Measurements from ENCODE around the gene PKLR.

The PKLR gene

DNA sequence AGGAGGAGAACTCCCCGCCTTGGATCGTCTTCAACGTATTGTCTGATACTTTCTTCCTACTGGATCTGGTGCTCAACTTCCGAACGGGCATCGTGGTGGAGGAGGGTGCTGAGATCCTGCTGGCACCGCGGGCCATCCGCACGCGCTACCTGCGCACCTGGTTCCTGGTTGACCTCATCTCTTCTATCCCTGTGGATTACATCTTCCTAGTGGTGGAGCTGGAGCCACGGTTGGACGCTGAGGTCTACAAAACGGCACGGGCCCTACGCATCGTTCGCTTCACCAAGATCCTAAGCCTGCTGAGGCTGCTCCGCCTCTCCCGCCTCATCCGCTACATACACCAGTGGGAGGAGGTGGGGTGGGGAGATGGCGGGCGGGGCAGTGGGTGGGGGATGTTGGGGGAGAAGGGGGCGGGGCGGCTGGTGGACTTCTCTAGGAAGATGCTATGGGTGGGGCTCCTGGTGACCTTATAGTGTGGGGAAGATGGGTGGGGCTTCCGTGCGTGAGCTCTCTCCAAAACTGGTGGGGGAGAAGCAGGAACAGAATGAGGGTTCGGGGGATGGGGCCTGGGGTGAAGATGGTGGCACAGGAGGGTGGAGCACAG is 18.6 kb downstream of the PKLR start:
- no peak for DNase-seq

DNA sequence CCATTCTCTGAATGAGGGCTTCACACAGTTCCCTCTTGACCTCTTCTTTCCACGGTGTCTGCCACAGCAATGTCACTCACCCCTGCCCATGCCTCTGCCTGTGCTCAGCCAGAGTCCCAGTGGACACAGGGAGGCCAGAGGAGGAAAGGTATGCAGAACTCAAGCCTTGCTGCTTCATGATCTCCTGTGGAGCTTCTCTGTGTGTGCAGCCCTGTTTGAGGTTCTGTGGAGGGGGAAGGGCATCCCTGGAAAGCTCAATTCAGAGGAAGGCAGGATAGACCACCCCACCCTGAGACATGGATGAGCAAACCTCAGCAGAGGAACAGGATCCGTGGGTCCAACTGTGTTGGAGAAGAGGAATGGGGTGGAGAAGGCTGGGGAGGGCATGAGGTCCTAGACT is 22.0 kb downstream of the PKLR start:
- DNase-seq = no peak

DNA sequence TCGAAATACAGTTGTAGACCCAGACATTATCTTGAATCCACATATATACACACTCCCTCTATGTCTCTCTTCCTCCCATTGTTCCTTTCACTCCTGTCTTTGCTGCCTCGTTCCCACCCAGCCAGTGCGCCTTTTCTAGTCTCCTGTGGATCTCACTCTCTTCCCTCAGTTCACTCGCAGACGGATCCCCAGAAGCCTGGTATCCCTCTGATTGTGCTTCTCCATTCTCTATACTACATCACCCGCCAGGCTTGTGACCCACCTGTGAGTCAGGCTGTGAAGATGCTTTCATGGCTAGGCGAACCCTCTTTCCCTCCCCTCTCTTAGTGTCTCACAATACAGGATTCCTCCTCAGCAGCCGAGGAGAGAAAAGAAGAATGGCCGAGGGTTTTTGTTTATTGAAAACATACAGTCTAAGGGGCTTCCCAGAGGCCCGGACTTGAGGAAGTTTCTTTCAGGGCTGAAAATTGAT is 22.5 kb downstream of the PKLR start:
- no peak for DNase-seq

DNA sequence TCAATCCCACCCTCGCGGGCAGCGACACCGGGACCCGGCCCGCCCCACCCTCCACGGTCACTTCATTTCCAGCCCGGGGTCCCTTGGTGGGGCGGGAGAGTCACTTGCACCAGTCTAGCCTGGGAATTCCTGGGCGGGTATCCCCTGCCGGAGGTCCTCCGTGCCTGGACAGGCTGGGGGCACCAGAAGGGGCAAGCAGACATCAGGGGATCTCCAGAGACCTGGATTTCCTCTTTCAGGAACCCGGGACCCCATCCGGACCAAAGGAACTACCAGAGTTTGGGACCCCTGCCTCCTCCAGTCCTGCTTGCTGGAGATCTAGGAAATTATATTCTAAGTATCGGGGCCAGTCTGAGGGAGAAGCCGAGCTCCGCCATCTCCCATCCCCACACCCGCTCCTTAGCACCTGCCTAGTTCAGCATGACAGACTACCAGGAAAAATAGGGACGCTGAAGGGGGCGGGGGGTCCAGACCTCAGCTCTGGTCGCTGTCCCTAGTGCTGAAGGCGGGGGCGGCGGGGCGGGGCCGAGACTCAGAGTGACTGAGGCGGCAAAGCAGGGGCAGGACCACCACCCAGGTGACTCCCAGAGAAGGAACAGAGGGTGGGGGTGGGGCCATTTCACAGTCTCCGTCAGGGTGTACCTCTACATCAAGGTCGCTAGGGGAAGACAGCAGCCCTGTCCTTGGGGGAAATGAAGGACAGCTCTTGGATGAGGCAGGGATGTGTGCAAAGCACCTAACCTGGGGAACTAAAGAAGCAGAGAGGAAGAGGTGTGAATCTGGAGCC is 23.1 kb downstream of the PKLR start:
- peak; percentile 70 for DNase-seq

DNA sequence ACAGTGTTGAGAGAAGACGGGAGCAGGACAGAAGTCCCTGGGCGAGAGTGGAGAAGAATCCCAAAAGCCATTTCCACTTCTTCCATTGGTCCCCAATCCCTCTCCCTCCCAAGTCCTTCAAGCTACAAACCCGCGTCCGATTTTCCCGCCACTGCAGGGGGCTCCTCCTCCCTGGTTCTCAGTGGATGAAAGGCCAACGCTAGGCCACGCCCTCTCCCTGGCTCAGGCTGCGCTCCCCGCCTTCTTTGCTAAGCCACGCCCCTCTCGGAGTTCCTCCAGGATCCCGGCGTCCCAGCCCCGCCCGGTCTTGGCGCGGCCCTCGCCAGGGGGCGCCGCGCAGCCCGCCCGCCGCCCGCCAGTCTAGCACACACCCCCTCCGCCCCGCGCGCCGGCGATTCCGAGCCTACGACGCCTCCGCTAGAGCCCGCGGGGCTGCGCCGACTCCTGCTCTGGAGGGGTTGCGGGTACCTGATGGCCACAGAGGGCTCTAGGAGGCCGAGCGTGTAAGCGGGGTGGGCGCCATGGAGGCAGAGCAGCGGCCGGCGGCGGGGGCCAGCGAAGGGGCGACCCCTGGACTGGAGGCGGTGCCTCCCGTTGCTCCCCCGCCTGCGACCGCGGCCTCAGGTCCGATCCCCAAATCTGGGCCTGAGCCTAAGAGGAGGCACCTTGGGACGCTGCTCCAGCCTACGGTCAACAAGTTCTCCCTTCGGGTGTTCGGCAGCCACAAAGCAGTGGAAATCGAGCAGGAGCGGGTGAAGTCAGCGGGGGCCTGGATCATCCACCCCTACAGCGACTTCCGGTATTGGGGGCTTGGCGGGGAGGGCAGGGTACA is 24.0 kb downstream of the PKLR start, which contains the start of gene HCN3:
TSS of gene HCN3 (plus strand) at position 394 of the 832 bp plus-strand sequence. CDS start at position 522, 128 bp downstream.
- DNase-seq = peak; percentile 99

DNA sequence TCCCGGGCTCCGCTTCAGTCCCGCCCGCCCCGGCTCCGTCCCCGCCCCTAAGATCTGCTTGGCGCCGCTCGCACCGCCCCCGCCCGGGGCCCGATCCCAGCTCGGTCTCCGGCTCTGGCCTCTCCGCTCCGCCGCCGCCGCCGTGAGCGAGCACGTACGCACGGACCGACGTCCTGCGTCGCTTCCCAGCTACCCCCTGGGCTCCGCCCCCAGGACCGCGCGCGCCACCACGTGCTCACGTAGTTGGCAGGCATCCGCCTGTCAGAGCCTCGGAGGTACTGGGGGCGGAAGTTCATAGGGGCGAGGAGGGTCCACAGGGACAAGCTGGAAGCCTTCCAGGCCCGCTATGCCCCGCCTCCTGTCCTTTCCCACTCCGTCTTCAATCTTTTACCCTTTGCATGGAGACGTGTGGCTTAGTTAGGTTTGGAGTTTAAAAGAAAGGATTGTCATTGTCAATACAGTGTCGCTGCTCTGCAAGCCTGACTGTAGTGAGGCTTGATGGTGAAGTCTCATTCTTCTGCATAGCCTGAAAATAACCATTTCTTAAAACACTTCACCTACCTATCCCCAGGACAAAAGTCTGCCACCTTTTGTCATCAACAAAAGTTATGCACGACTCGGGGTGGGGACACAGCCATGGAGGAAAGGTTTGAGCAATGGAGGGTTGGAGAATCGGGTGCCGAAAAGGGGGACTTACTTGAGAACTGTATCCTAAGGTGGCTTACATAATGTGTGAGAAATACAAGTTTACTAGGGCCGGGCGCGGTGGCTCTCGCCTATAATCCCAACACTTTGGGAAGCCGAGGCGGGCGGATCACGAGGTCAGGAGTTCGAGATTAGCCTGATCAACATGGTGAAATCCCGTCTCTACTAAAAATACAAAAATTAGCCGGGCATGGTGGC is 27.6 kb downstream of the PKLR start, which contains the start of gene CLK2:
TSS of gene CLK2 (minus strand) at position 162 of the 903 bp plus-strand sequence. CDS start 2,527 bp downstream, outside the sequence.
- DNase-seq = peak; percentile 92

DNA sequence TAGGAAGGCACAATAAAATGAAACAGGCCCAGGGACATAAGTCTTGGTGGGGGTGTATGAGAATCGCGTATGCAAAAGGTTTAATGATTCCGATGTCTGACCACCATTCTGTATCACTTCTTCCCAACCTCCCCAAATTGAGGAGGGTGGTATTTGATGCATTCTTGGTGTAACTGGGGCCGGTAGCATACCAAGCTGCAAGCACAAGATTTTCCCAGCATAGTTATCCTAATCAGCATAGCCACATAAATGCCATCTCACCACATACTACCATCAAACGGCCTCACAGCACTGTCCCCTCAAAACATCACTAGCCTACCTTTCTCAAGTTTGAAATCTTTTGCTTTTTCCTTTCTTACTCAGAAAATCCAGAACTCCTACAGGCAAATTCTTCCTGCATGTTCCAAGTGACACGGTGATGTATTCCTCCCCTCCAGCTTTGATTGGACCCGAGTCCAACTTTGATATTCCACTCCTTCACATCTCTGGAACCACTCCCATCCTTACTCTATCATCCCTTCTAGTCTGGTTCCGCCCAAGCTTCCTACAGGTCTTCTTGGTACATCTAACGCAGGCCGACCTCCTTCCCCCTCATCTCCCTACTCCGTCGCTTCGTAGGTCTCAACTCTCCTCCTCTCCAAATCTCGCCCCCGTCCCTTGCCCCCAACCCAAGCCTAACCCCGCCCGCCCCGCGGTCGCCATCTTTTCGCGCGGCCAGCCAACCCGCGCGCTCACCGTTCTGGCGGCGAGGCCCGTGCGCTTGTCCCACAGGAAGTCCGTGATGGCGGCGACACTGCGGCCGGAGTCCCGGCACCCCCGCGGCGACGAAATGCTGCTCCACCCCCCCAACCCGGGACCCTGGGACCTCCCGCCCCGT is 28.5 kb downstream of the PKLR start:
- DNase-seq = no peak

DNA sequence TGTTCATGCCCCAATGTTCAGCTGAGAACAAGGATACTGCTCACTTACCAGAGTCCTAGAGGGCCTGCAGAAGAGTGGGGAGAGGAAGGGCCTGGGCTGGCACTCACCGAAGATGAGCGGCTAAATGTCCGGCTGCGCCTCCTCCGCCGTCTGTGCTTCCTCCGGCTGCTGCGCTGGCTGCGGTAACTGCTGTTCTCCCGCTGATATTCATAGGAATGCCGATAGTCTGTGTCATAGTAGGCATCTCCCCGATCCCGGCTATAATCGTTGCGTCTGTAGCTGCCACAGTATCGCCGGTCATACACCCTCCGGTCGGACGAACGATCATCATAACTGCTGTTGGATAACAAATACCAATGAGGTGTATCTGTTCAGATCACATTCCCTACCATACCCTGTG is 31.9 kb downstream of the PKLR start:
- DNase-seq = no peak

DNA sequence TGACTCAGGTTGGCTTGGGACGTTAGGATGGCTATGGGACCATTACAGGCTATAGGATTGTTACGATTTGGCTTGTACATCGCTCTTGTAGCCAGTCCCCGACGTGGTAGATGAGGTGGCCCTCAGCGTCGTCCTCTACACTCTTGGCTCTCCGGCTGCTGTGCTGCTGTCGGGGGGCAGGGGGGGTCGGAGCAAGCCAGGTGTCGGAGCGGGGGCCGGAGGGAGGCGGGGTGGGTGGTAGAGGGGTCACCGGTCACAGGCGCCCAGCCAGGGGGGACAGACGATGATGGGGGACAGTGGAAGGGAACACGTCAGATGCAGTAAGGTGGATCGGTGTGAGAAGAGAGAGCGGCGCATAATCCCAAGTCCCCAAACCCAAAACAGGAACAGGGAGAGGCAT is 32.6 kb downstream of the PKLR start:
- DNase-seq = no peak

DNA sequence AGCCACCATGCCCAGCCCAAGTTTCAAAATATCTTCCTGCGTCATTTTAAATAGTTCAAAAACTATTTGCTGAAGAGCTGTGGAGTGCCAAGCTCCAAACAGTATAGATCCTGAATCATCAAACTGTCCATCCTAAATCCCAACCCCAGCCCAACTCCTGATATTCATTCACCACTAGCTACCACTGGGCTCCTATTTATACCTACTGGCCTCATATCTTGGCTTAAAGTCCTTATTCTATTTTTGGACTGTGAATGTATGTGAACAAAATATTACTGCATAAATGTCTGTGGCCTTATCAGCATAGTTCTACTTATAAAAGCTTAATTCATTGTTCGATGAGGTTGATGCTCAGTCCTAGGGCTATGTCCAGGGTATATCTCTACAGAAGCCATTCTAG is 33.9 kb downstream of the PKLR start:
- no peak for DNase-seq

DNA sequence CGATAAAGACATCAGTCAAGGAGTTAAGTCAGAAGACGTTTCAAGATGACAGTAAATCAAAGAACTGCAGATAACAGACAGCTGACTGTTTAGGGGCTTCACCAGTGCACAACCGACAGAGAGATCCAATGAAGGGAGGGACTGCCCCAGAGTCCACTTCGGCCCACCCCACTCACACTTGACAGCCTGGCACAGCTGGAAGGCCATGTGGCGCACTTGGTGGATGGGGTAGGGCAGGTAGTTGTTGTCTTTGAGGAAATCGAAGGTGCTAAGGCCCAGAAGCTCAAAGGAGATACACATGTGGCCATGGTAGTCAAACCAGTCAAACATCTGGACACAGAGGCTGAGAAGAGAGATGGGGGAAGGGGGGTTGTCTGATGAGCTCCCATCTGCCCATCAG is 34.7 kb downstream of the PKLR start:
- no peak for DNase-seq

DNA sequence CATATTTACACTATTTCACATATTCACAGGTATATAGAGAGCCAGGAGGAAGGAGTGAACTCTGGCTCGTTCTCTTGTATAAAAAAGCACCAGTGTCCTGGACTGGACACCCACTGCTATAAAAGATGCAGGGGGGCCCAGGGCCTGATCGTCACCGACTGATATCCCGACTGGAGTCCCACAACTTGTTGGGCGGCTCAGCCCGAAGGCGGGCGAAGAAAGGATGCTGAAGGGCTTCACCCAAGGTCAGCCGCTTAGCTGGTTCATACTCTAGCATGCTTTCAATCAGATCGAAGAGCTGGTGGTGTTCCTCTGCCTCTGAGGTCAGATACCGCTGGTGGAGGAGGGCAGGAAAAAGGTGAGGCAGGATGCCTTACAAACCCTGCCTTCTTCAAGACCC is 38.2 kb downstream of the PKLR start:
- DNase-seq = no peak

DNA sequence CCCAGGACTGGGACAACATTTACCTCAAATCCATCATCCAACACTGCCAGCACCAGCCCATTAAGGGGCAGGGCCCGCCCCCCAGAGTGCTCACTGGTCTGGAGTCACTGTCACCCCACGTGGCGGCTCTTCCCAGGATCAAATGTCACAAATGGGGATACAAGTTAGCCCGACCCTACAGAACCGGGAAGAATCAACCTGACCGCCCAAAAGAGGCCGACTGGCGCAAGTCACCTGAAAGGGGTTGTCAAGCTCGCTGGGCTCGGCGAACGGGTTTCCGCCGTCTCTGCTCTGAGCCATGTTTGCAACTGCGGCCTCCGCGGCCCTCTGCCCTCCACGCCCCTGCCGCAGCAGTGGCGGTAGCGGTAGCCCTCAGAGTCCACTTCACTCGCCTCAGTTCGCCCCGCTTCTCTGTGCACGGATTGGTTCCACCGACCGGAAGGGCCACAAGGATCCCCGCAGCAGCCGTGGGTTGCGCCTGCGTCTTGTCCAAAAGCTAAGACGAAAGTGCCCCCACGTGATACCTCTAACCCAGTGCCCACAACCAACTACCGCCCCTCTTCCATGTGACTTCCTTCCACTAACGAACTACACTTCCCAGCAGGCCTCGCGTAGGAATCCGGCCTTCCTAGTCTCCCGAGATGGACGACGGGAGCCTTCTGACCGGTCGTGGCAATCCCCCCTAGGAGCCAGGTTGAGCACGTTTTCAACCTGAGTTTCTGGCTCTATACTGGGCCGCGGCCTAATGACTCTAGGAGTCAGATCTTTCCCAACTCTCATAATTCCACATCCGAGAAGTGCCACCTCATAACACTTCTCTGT is 39.2 kb downstream of the PKLR start, which contains the start of gene SCAMP3:
TSS of gene SCAMP3 (minus strand) at position 509 of the 822 bp plus-strand sequence. CDS start at position 300, 209 bp downstream.
- peak; percentile 99 for DNase-seq

DNA sequence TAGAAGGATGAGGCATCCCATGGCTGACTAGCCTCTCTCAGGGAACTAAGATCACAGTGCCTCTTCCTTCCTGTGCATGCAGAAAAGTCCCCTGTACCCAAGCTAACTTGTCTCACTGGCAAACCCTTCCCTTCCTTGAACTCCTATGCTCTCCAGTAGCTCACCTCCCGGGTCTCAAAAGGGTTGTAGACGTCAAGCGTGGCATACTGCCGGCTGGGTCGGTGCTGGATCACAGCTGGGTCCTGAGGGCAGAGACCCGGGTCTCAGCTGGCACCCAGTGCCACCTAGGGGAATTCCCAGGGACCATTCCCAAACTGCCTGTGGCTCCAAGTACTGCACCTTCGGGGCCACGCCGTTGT is 39.8 kb downstream of the PKLR start:
- DNase-seq = no peak

DNA sequence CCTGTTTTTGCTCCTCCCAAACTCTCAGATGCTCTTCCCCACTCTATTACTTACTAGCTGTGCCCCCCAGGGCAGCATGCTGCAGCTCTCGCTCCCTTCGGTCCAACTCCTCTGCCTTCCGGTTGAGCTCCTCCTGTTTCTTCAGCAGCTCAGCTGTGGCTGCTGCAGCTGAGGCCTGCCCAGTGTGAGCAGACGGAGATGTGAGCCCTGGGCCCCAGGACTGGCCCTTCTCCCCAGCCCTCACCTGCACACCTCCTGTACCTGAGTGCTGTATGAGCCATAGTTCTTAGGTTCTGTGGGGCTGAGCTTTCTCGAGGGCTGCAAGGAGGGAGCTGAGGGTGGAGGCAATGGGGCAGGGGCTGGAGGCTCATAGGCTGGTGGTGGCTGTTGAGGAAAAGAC is 41.0 kb downstream of the PKLR start:
- DNase-seq = no peak

DNA sequence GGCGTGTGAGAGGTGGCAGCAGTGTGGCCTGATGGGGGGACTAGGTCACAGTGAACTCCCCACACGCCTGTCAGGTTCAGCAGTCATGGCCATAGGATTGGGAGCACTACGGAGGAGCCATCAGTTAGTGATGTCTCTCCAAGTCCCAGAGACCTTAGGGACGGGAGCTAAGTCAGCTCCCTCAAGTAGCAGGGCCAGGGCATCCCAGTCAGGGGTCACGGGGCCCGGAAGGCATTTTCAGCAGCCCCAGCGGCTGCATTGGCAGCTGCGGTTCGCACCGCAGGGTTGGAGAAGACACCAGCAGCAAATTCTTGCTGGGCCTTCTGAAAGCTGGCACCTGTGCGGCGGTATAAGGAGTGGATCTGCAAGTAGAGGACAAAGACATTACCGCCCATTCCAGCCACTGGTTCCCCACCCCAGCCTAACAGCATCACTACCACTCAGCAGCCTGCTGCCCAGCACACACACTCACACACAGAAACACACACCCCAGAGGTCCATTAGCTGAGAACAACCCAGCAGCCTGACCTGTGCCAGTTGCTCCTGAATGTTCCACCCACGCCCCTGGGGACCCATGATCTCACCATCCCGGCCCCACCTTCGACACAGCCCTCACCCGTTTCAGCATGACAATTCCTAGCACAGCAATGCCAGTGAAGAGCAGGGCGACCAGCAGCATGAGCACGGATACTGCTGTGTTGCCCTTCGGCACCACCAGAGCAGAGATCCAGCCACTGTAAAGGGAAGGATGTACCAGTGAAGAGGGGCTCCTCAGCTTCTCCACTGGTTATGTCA is 45.0 kb downstream of the PKLR start:
- DNase-seq = no peak

DNA sequence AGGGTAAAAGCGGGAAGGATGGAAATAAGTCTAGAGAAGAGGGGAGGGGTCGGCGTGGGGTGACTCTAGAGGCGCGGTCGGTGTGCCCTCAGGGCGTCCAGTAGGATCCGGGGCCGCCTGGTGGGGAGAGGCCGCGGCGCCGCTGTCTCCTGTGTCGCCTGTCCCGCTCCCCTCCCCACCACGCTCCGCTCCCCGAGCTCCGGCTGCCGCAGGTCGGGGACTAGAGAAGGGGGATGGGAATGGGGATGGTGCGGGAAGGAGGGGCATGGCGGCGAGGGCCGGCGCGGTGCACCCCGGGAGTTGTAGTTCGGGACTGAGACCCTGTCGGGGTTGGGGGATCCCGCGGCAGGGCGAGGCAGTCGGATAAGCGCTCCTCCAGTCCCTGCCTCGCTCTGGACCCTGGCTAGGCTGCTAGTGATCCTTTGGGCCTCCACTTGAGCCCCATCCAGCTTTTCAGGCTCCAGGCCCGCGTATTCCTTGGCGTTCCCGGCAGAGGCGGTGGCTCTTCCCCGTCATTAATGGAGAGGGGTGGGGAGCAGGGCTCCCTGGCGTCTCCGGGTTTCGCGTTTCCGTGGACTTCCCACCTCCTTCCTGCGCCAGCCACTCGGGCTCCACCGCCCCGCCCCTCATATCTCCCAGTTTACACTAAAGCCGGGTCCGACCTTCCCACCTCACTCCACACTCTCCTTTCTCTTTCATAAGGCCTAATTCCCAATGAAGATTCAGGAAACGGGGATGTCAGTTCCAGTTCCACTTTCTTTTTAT is 45.8 kb downstream of the PKLR start, which contains the start of gene ENTREP3:
TSS of gene ENTREP3 (minus strand) at position 241 of the 765 bp plus-strand sequence. CDS start 606 bp downstream, outside the sequence.
- DNase-seq = peak; percentile 72

DNA sequence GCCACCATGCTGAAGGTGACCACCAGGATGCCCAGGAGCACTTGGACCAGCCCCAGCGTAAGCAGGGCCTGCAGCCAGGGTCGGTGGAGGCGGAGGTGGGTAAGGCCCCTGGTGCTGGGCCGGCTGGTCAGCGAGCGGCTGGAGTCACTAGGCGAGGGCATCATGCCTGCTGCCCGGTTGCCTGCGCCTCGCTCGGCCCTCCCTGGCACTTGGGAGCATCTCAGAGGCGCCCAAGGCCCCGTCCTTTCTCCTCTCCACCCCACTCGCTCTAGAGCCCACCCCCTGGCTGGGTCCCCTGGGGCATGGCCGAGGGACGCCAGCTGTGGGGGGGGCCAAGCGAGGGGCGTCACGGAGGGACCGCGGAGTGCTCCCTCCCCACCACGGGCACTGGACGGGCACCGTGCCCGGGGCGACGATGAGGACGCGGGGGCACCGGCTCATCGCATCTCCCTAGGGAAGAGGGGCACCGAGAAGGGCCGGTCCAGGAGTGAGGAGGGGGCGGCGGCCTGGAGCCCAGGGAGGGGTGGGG is 46.5 kb downstream of the PKLR start:
- DNase-seq = no peak

Data from NCI-H187 treated with DMSO at 0.1 percent for 48 hours (cell line).